Right atrium auricular region (tissue), 2 donors: ENCODE data around the gene SEC24C. TPM values are rescaled to one million over a fixed set of nuclear protein-coding genes. Genes with fewer than 3 reads are reported as not detected.

Experiments used
- DNase-seq: peaks from one replicate; pipeline ENCODE4 v3.0.0-alpha.2; 2019; ENCODE audit warnings: low spot score
- H3K27ac ChIP-seq, 2 donors: fragments of 200-600 bp; sonication (generic); 1 replicate in 1 of 2; 2 replicates in 1 of 2; pipeline ENCODE4 v1.5.1; 2016 to 2019
- H3K27me3 ChIP-seq, 2 donors: fragments of 200-600 bp; sonication (generic); one replicate each; pipeline versions ENCODE4 v1.5.1 to v1.6.0; 2017 to 2019
- H3K36me3 ChIP-seq: fragments of 200-600 bp; sonication (generic); one replicate; pipeline ENCODE4 v1.5.1; 2016
- H3K4me1 ChIP-seq, 2 donors: fragments of 200-600 bp; sonication (generic); one replicate each; pipeline versions ENCODE4 v1.5.1 to v1.6.0; 2017 to 2019
- H3K4me3 ChIP-seq, 2 donors: fragments of 200-600 bp; sonication (generic); 1 replicate in 1 of 2; 2 replicates in 1 of 2; pipeline ENCODE4 v1.5.1; 2017 to 2019; ENCODE audit warnings: mild to moderate bottlenecking in 1 of 2, moderate library complexity in 1 of 2
- H3K9me3 ChIP-seq, 2 donors: fragments of 200-600 bp; sonication (generic); one replicate each; pipeline ENCODE4 v1.5.1; 2019
- CTCF ChIP-seq, 2 donors: fragments of 200-600 bp; sonication (generic); IDR thresholded peaks; one replicate each; pipeline ENCODE4 v1.5.1; 2019; ENCODE audit warnings: antibody characterized with exemption in 2 of 2
- total RNA-seq, 2 donors: library from RNA; depleted of rRNA; stranded (reverse); fragments of >200 nt; gene quantifications; one replicate each; pipeline ENCODE4 v1.1.0, GENCODE V29; 2016

The SEC24C gene
- total RNA-seq, 2 donors from 2014 or later, result 38.5 to 51.8 TPM

- Histone ChIP-seq H3K27ac (no peak overlapping the region), H3K36me3 (peaks cover 16% of the 10 kb centered on the region), H3K4me1 (peaks cover 0 to 16% of the 10 kb centered on the region in 2 donors)
Measured at GRCh38 chr10:73817826-73818225, 73.7 kb downstream of the SEC24C start.

GRCh38 chr10:73818402-73818801, 74.2 kb downstream of the SEC24C start:
- H3K36me3 ChIP-seq, result peaks cover 16% of the 10 kb centered on the region
- no peak overlapping the region for H3K27ac ChIP-seq
- H3K9me3 ChIP-seq, result no peaks in the 10 kb centered on the region
- no peak for TF ChIP-seq CTCF (IDR thresholded peaks at IDR 0.05)
- peaks cover 0 to 16% of the 10 kb centered on the region in 2 donors for H3K4me1 ChIP-seq
- DNase-seq, result no peak
- H3K27me3 ChIP-seq, result no peaks in the 10 kb centered on the region
- H3K4me3 ChIP-seq, result no peak overlapping the region

More at GRCh38 chr10:73817826-73818225, 73.7 kb downstream of the SEC24C start:
- Histone ChIP-seq H3K9me3 (no peaks in the 10 kb centered on the region), H3K27me3 (no peaks in the 10 kb centered on the region), H3K4me3 (no peak overlapping the region)
- no peak for TF ChIP-seq CTCF (IDR thresholded peaks at IDR 0.05)
- DNase-seq, result no peak

GRCh38 chr10:73819081-73819480, 74.9 kb downstream of the SEC24C start:
- H3K4me3 ChIP-seq, result no peak overlapping the region
- no peak for TF ChIP-seq CTCF (IDR thresholded peaks at IDR 0.05)
- peaks cover 22% of the 10 kb centered on the region for H3K36me3 ChIP-seq
- H3K9me3 ChIP-seq, result no peaks in the 10 kb centered on the region
- H3K4me1 ChIP-seq, result peaks cover 0 to 16% of the 10 kb centered on the region in 2 donors
- H3K27me3 ChIP-seq, result no peaks in the 10 kb centered on the region
- DNase-seq, result no peak
- no peak overlapping the region for H3K27ac ChIP-seq

- DNase-seq, result no peak
- Histone ChIP-seq H3K27me3 (no peaks in the 10 kb centered on the region), H3K4me3 (no peak overlapping the region), H3K4me1 (peaks cover 0 to 16% of the 10 kb centered on the region in 2 donors), H3K9me3 (no peaks in the 10 kb centered on the region), H3K27ac (peak overlapping the region in 1 of 2 donors; percentile 35), H3K36me3 (peaks cover 26% of the 10 kb centered on the region)
- no peak for TF ChIP-seq CTCF (IDR thresholded peaks at IDR 0.05)
Measured at GRCh38 chr10:73819513-73820093, 75.4 kb downstream of the SEC24C start.

Other genes with a start within 250 kb of the SEC24C start
- gene PPP3CB, start 248.3 kb upstream of the SEC24C start, total RNA-seq, result 10 to 100 TPM; 40.7 to 44.2 TPM
- gene USP54, start 153.0 kb upstream of the SEC24C start, total RNA-seq, result 10 to 100 TPM; 22.3 to 24.3 TPM
- 10 to 100 TPM in 1 of 2 donors, 1 to 10 TPM in 1; 2.3 to 51.0 TPM for gene MYOZ1, start 102.9 kb upstream of the SEC24C start, total RNA-seq
- gene SYNPO2L, start 88.3 kb upstream of the SEC24C start, total RNA-seq, result 100 to 1,000 TPM; 167 to 230 TPM
- 1 to 10 TPM; 1.5 to 1.9 TPM for gene AGAP5, start 46.3 kb upstream of the SEC24C start, total RNA-seq
- gene CHCHD1, start 37.7 kb downstream of the SEC24C start, total RNA-seq, result 10 to 100 TPM; 28.3 to 32.7 TPM
- 10 to 100 TPM; 37.6 to 63.2 TPM for gene ZSWIM8, start 41.2 kb downstream of the SEC24C start, total RNA-seq
- gene NDST2, start 67.2 kb downstream of the SEC24C start, total RNA-seq, result 10 to 100 TPM; 13.1 to 18.4 TPM
- 10 to 100 TPM; 12.1 to 17.4 TPM for gene CAMK2G, start 130.2 kb downstream of the SEC24C start, total RNA-seq
- 1 to 10 TPM; 3.9 to 4.6 TPM for gene PLAU, start 166.8 kb downstream of the SEC24C start, total RNA-seq